RCC 7860 (cell line): Measurements from ENCODE around the gene TTC28.
"Not testable (repeated sequence)": the region's sequence is repeated elsewhere in the genome, so short reads cannot be mapped to it uniquely, and the experiment has no call there.

ENCODE experiments used
- DNase-seq: peaks from one replicate; pipeline ENCODE4 v3.0.0-alpha.2; 2015; ENCODE audit warnings: low spot score
- FAIRE-seq: peaks from 2 replicates; lab custom pipeline; 2012; peaks lifted over from hg19 to GRCh38; lab: Jason Lieb, UNC

The TTC28 gene

GRCh38 chr22:28208036-28208435 lies 471.6 kb downstream of the TTC28 start:
- FAIRE-seq (no peak), DNase-seq (no peak)

- DNase-seq (no peak), FAIRE-seq (no peak)
Observed at GRCh38 chr22:28207281-28208030, 472.2 kb downstream of the TTC28 start.

GRCh38 chr22:28205926-28206325 lies 473.7 kb downstream of the TTC28 start:
- DNase-seq (no peak), FAIRE-seq (no peak)

- DNase-seq = no peak
- FAIRE-seq = no peak
Observed at GRCh38 chr22:28204382-28204781, 475.3 kb downstream of the TTC28 start.

GRCh38 chr22:28203286-28203685 lies 476.4 kb downstream of the TTC28 start:
- no peak for FAIRE-seq
- no peak for DNase-seq

- FAIRE-seq (no peak), DNase-seq (no peak)
Observed at GRCh38 chr22:28198692-28199091, 480.9 kb downstream of the TTC28 start.

GRCh38 chr22:28191571-28191970 lies 488.1 kb downstream of the TTC28 start:
- DNase-seq = not testable (repeated sequence)

GRCh38 chr22:28188178-28188879 lies 491.3 kb downstream of the TTC28 start:
- no peak for FAIRE-seq

More at GRCh38 chr22:28191571-28191970, 488.1 kb downstream of the TTC28 start:
- FAIRE-seq = not testable (repeated sequence)

GRCh38 chr22:28187612-28188011 lies 492.0 kb downstream of the TTC28 start:
- FAIRE-seq (no peak), DNase-seq (no peak)

More at GRCh38 chr22:28188178-28188879, 491.3 kb downstream of the TTC28 start:
- no peak for DNase-seq

- FAIRE-seq = no peak
- DNase-seq = no peak
Observed at GRCh38 chr22:28186641-28187040, 493.0 kb downstream of the TTC28 start.

GRCh38 chr22:28185130-28185529 lies 494.5 kb downstream of the TTC28 start:
- DNase-seq = no peak
- no peak for FAIRE-seq

GRCh38 chr22:28183078-28183860 lies 496.4 kb downstream of the TTC28 start:
- DNase-seq (no peak), FAIRE-seq (no peak)

- no peak for FAIRE-seq
- DNase-seq = no peak
Observed at GRCh38 chr22:28180804-28181731, 498.6 kb downstream of the TTC28 start.

GRCh38 chr22:28179392-28179791 lies 500.2 kb downstream of the TTC28 start:
- FAIRE-seq (no peak), DNase-seq (no peak)

- FAIRE-seq (no peak), DNase-seq (no peak)
Observed at GRCh38 chr22:28175730-28176492, 503.7 kb downstream of the TTC28 start.

- DNase-seq (no peak), FAIRE-seq (no peak)
Observed at GRCh38 chr22:28174509-28174908, 505.1 kb downstream of the TTC28 start.

GRCh38 chr22:28172892-28173670 lies 506.6 kb downstream of the TTC28 start:
- FAIRE-seq (no peak), DNase-seq (no peak)

- FAIRE-seq = no peak
- DNase-seq = no peak
Observed at GRCh38 chr22:28171712-28172111, 507.9 kb downstream of the TTC28 start.

GRCh38 chr22:28171115-28171514 lies 508.5 kb downstream of the TTC28 start:
- FAIRE-seq = no peak
- DNase-seq = no peak
